PFSK-1 (cell line): ENCODE measurements around the gene PAQR8.

Experiments used
- POLR2AphosphoS5 ChIP-seq: IDR thresholded peaks from 2 replicates; pipeline ENCODE4 v1.6.1; 2012; ENCODE audit warnings: low read depth, mild to moderate bottlenecking, control low read depth, low read length, moderate library complexity
- REST ChIP-seq, 2 experiments: IDR thresholded peaks; 2 replicates each; pipeline versions ENCODE4 v1.6.1 to v1.8.0; 2011 to 2012; ENCODE audit warnings: low read depth in 2 of 2, low read length in 2 of 2, control low read depth in 1 of 2, inconsistent platforms in 1 of 2, mild to moderate bottlenecking in 1 of 2, moderate library complexity in 1 of 2; ENCODE audit not compliant: insufficient read depth in 1 of 2
- TAF1 ChIP-seq: IDR thresholded peaks from 2 replicates; pipeline ENCODE4 v1.6.1; 2012; ENCODE audit warnings: low read length, control low read depth, borderline replicate concordance; ENCODE audit not compliant: insufficient read depth

- no peak for TF ChIP-seq REST (IDR thresholded peaks at IDR 0.05; ENCODE audit: insufficient read depth in 1 of 2, low read depth in 2 of 2, low read length in 2 of 2)
- no peak for TF ChIP-seq TAF1
- no peak for TF ChIP-seq POLR2AphosphoS5
These were observed 1.9 kb upstream of the PAQR8 start for GRCh38 chr6:52360028-52360427.
